Astrocyte (in vitro differentiated cells and primary cell): Measurements from ENCODE around the gene ILKAP. TPM values are rescaled to one million over a fixed set of nuclear protein-coding genes. Genes with fewer than 3 reads are reported as not detected.
A peak's percentile ranks its signal among the peaks of the same experiment; 100 is the strongest.

Experiments used
- DNase-seq: peaks from one replicate; pipeline ENCODE4 v3.0.0-alpha.2; 2010; ENCODE audit warnings: low read depth
- FAIRE-seq: peaks from 2 replicates; lab custom pipeline; 2011; peaks lifted over from hg19 to GRCh38; lab: Jason Lieb, UNC
- H2AFZ ChIP-seq: 2 replicates; pipeline ENCODE4 v1.6.0; 2012; ENCODE audit warnings: low read depth, low read length, inconsistent platforms
- H3K27ac ChIP-seq: 2 replicates; pipeline ENCODE4 v1.5.1; 2011; ENCODE audit warnings: low read depth, low read length, inconsistent platforms
- H3K27me3 ChIP-seq: 2 replicates; pipeline ENCODE4 v1.6.0; 2011; ENCODE audit warnings: low read length, inconsistent platforms; ENCODE audit not compliant: insufficient read depth
- H3K36me3 ChIP-seq: 2 replicates; pipeline ENCODE4 v1.5.1; 2011; ENCODE audit warnings: low read length, inconsistent platforms; ENCODE audit not compliant: insufficient read depth
- H3K4me1 ChIP-seq: 2 replicates; pipeline ENCODE4 v1.5.1; 2011; ENCODE audit warnings: low read length, inconsistent platforms; ENCODE audit not compliant: insufficient read depth
- H3K4me2 ChIP-seq: 2 replicates; pipeline ENCODE4 v1.6.0; 2012; ENCODE audit warnings: low read length, inconsistent platforms
- H3K4me3 ChIP-seq: 2 replicates; pipeline ENCODE4 v1.5.1; 2011; ENCODE audit warnings: low read depth, mild to moderate bottlenecking, low read length, inconsistent platforms; ENCODE audit not compliant: insufficient read depth
- H3K79me2 ChIP-seq: 2 replicates; pipeline ENCODE4 v1.6.0; 2012; ENCODE audit warnings: mild to moderate bottlenecking, low read length, inconsistent platforms; ENCODE audit not compliant: insufficient read depth
- H3K9ac ChIP-seq: 2 replicates; pipeline ENCODE4 v1.6.0; 2012; ENCODE audit warnings: mild to moderate bottlenecking, low read length, inconsistent platforms
- H3K9me3 ChIP-seq: 2 replicates; pipeline ENCODE4 v1.5.1; 2012; ENCODE audit warnings: low read depth, mild to moderate bottlenecking, low read length, inconsistent platforms; ENCODE audit not compliant: insufficient read depth
- H4K20me1 ChIP-seq: 2 replicates; pipeline ENCODE4 v1.6.0; 2012; ENCODE audit warnings: low read length, inconsistent platforms; ENCODE audit not compliant: insufficient read depth
- H3K27ac Mint-ChIP-seq: one replicate; pipeline ENCODE4 v1.8.0; 2021; ENCODE audit warnings: mild to moderate bottlenecking, mixed read lengths; ENCODE audit not compliant: unreplicated experiment
- H3K27me3 Mint-ChIP-seq: one replicate; pipeline ENCODE4 v1.8.0; 2021; ENCODE audit warnings: low read depth, mixed read lengths; ENCODE audit not compliant: unreplicated experiment
- H3K36me3 Mint-ChIP-seq: one replicate; pipeline ENCODE4 v1.8.0; 2021; ENCODE audit warnings: low read depth, mixed read lengths; ENCODE audit not compliant: unreplicated experiment
- H3K4me1 Mint-ChIP-seq: one replicate; pipeline ENCODE4 v1.8.0; 2021; ENCODE audit warnings: low read depth, mixed read lengths; ENCODE audit not compliant: unreplicated experiment
- H3K4me3 Mint-ChIP-seq: one replicate; pipeline ENCODE4 v1.8.0; 2021; ENCODE audit warnings: mild to moderate bottlenecking, moderate library complexity, mixed read lengths; ENCODE audit not compliant: unreplicated experiment
- H3K9me3 Mint-ChIP-seq: one replicate; pipeline ENCODE4 v1.8.0; 2021; ENCODE audit warnings: mild to moderate bottlenecking, mixed read lengths; ENCODE audit not compliant: unreplicated experiment
- EZH2 ChIP-seq: IDR thresholded peaks from 2 replicates; pipeline ENCODE4 v1.6.1; 2012; ENCODE audit warnings: mild to moderate bottlenecking, low read length, inconsistent platforms; ENCODE audit not compliant: insufficient read depth
- total RNA-seq: library from RNA; stranded (reverse); gene quantifications from 2 replicates; pipeline ENCODE4 v1.2.1, GENCODE V29; 2021
- TF ChIP-seq, protein P1 (sequence below): IDR thresholded peaks from 2 replicates; pipeline ENCODE4 v1.5.1; 2011; ENCODE audit warnings: low read depth, mild to moderate bottlenecking, inconsistent platforms, low read length, moderate library complexity; ENCODE audit not compliant: insufficient read depth

Gene ILKAP
- total RNA-seq, 1 donor from 2014 or later: 32.3 TPM

DNA sequence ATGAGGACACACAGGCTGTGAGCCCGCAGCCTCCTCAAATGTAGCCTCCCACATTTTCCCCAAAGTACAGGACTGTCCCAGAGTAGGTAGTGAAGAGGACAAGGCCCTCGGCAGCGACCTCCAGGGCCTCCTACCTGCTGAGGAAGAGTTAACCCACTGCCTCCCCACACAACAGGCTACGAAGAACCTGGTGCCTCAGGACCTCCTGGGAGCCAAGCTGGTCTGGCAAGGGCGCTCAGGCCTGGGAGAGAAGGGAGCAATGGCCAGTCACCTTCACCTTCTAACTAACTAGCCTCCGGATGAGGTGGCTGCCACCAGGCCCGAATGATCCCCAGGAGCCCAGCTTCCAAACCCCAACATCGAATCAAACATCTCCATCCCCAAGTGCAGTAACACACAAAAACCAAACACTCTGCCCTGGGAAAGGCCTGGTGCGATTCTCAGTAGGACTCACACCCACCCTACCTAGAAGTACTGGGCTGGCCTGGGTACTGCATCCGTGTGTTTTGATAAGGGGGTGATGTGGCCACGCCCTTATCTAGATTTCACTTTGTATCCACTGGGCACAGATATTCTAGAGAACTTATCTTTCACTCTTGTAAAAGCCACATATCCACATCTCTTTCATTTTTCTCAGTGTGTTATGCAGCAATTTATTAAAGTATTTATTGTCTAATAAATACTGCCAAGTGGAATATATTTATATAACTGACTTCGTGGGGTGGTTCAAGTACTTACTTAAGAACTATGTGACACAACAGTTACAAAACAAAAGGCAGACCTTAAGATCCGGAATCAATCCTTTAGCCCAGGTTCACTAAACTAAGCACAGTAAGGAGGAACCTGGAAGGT, 35.1 kb downstream of the ILKAP start:
- H3K4me2 ChIP-seq: peak overlapping the region; percentile 81
- peaks cover 44% of the 10 kb centered on the region for H3K4me1 ChIP-seq
- TF ChIP-seq, protein P1, sequence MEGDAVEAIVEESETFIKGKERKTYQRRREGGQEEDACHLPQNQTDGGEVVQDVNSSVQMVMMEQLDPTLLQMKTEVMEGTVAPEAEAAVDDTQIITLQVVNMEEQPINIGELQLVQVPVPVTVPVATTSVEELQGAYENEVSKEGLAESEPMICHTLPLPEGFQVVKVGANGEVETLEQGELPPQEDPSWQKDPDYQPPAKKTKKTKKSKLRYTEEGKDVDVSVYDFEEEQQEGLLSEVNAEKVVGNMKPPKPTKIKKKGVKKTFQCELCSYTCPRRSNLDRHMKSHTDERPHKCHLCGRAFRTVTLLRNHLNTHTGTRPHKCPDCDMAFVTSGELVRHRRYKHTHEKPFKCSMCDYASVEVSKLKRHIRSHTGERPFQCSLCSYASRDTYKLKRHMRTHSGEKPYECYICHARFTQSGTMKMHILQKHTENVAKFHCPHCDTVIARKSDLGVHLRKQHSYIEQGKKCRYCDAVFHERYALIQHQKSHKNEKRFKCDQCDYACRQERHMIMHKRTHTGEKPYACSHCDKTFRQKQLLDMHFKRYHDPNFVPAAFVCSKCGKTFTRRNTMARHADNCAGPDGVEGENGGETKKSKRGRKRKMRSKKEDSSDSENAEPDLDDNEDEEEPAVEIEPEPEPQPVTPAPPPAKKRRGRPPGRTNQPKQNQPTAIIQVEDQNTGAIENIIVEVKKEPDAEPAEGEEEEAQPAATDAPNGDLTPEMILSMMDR: no peak
- TF ChIP-seq EZH2: no peak
- H3K79me2 ChIP-seq: peaks cover 5% of the 10 kb centered on the region
- H4K20me1 ChIP-seq: no peaks in the 10 kb centered on the region
- peaks cover 21% of the 10 kb centered on the region for H3K36me3 Mint-ChIP-seq
- no peaks in the 10 kb centered on the region for H3K9me3 ChIP-seq
- H3K27me3 Mint-ChIP-seq: peaks cover 10% of the 10 kb centered on the region
- peaks cover 26% of the 10 kb centered on the region for H3K4me1 Mint-ChIP-seq
- peak overlapping the region; percentile 81 for H3K9ac ChIP-seq
- no peak overlapping the region for H2AFZ ChIP-seq
- H3K27me3 ChIP-seq: no peaks in the 10 kb centered on the region
- H3K27ac ChIP-seq: peak overlapping the region; percentile 98
- H3K36me3 ChIP-seq: peaks cover 15% of the 10 kb centered on the region
- H3K27ac Mint-ChIP-seq: peak overlapping the region; percentile 98
- peak overlapping the region; percentile 33 for H3K4me3 ChIP-seq
- DNase-seq (no peak), FAIRE-seq (no peak)
- no peaks in the 10 kb centered on the region for H3K9me3 Mint-ChIP-seq
- H3K4me3 Mint-ChIP-seq: peak overlapping the region; percentile 29

DNA sequence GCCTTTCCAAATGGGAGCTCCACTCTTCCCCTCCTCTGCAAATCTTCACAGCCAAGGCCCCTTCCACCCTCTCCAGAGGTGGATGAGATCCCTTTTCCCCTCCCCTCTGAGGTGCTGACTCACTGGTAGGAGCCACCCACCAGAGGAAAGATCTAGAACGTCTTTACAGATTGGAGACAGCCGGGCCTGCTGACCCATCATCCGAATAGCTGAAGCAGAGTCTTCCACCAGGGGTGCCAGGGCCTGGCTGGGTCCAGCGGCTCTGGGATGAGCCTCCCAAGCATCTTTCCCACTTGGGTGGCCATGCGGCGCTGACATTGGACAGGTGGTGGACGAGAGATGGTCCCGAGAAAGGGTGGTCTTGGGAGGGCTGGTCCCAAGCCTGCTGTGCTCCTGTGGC, 35.7 kb downstream of the ILKAP start:
- Mint-ChIP-seq H3K9me3 (no peaks in the 10 kb centered on the region), H3K4me1 (peaks cover 26% of the 10 kb centered on the region), H3K36me3 (peaks cover 21% of the 10 kb centered on the region), H3K27ac (peak overlapping the region; percentile 58), H3K4me3 (peak overlapping the region; percentile 40), H3K27me3 (peaks cover 13% of the 10 kb centered on the region)
- no peak for TF ChIP-seq EZH2
- TF ChIP-seq, protein P1: no peak
- Histone ChIP-seq H3K36me3 (peaks cover 10% of the 10 kb centered on the region), H4K20me1 (no peaks in the 10 kb centered on the region), H3K79me2 (peaks cover 5% of the 10 kb centered on the region), H2AFZ (no peak overlapping the region), H3K27me3 (no peaks in the 10 kb centered on the region), H3K4me1 (peaks cover 50% of the 10 kb centered on the region), H3K4me2 (no peak overlapping the region), H3K9me3 (no peaks in the 10 kb centered on the region), H3K27ac (no peak overlapping the region), H3K4me3 (no peak overlapping the region), H3K9ac (no peak overlapping the region)
- FAIRE-seq: no peak
- DNase-seq: no peak

DNA sequence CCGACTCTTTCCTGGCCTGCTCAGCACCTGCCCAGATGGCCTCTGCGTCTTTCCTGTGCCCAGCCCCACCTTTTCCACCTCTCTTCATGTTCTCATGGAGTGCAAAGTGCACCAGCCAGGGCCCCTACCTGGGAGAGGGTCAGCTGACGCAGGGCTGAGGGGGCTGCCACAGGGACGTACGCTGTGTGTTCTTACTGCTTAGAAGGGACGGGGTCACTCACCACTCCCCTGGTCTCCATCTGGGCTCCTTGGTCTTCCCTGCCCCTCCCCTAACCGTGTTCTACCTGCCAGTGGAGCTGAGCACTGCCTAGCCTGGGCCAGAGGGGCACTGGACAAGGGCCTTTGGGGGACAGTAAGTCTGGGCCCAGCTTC, 36.2 kb downstream of the ILKAP start:
- H3K27me3 ChIP-seq: no peaks in the 10 kb centered on the region
- FAIRE-seq (no peak), DNase-seq (no peak)
- H3K79me2 ChIP-seq: peaks cover 5% of the 10 kb centered on the region
- Mint-ChIP-seq H3K9me3 (no peaks in the 10 kb centered on the region), H3K4me3 (peak overlapping the region; percentile 40), H3K36me3 (peaks cover 21% of the 10 kb centered on the region), H3K27me3 (peaks cover 13% of the 10 kb centered on the region), H3K4me1 (peaks cover 26% of the 10 kb centered on the region), H3K27ac (peak overlapping the region; percentile 58)
- TF ChIP-seq, protein P1: no peak
- no peak for TF ChIP-seq EZH2
- no peak overlapping the region for H3K9ac ChIP-seq
- H2AFZ ChIP-seq: no peak overlapping the region
- no peaks in the 10 kb centered on the region for H4K20me1 ChIP-seq
- H3K36me3 ChIP-seq: peaks cover 10% of the 10 kb centered on the region
- no peak overlapping the region for H3K4me2 ChIP-seq
- H3K27ac ChIP-seq: no peak overlapping the region
- peaks cover 53% of the 10 kb centered on the region for H3K4me1 ChIP-seq
- H3K4me3 ChIP-seq: no peak overlapping the region
- no peaks in the 10 kb centered on the region for H3K9me3 ChIP-seq
